Measurements from ENCODE around the gene MYH9. TPM values are rescaled to one million over a fixed set of nuclear protein-coding genes. Genes with fewer than 3 reads are reported as not detected.
A peak's percentile ranks its signal among the peaks of the same experiment; 100 is the strongest.

Gene MYH9
- total RNA-seq, 2 experiments from 2014 or later = 901 to 925 TPM

GRCh38 chr22:36381513-36382128, 6.1 kb downstream of the MYH9 start:
- ChIA-PET POLR2A (interaction anchor here (44.0 kb wide), 1 partner anchor 26 kb away, joined by 1847 read pairs; no protein-coding TSS in a partner anchor), CTCF (interaction anchor here (0.7 to 1.1 kb wide), 2 partner anchors 14 to 89 kb away, joined by 3 read pairs; no protein-coding TSS in a partner anchor)
- no peaks in the 10 kb centered on the region for H3K27me3 ChIP-seq (ENCODE audit: control insufficient read depth in 1 of 2, insufficient read depth in 2 of 2, low read length in 2 of 2)
- no peaks in the 10 kb centered on the region for H3K9me3 ChIP-seq (ENCODE audit: control insufficient read depth in 1 of 2, insufficient read depth in 1 of 2, low read length in 2 of 2)
- H3K27ac ChIP-seq (ENCODE audit: low read depth in 1 of 2, low read length in 2 of 2) = peak overlapping the region in 1 of 2 donors; percentile 95
- H3K4me3 ChIP-seq (ENCODE audit: low read length) = peak overlapping the region; percentile 19
- Mint-ChIP-seq H3K9me3 (no peaks in the 10 kb centered on the region), H3K36me3 (ENCODE audit: low read depth) (peaks cover 87% of the 10 kb centered on the region), H3K27me3 (no peaks in the 10 kb centered on the region), H3K4me1 (ENCODE audit: low read depth) (peaks cover 86% of the 10 kb centered on the region), H3K4me3 (peak overlapping the region; percentile 84), H3K27ac (peak overlapping the region; percentile 93)
- no peak for TF ChIP-seq CTCF (IDR thresholded peaks at IDR 0.05)
- H3K4me1 ChIP-seq (ENCODE audit: insufficient read depth, low read length) = peaks cover 93% of the 10 kb centered on the region
- DNase-seq (no peak), ATAC-seq (ENCODE audit: poor library complexity) (no peak)
- intact Hi-C loops (cut with DNase I, micrococcal nuclease) = no loop called here
- peaks cover 39% of the 10 kb centered on the region for H3K36me3 ChIP-seq (ENCODE audit: insufficient read depth, low read length)

GRCh38 chr22:36379593-36380361, 8.0 kb downstream of the MYH9 start:
- Mint-ChIP-seq H3K9me3 (no peaks in the 10 kb centered on the region), H3K27me3 (no peaks in the 10 kb centered on the region), H3K4me3 (peak overlapping the region; percentile 70), H3K27ac (peak overlapping the region; percentile 93), H3K4me1 (ENCODE audit: low read depth) (peaks cover 85% of the 10 kb centered on the region), H3K36me3 (ENCODE audit: low read depth) (peaks cover 82% of the 10 kb centered on the region)
- peaks cover 98% of the 10 kb centered on the region for H3K4me1 ChIP-seq (ENCODE audit: insufficient read depth, low read length)
- intact Hi-C loops (cut with DNase I, micrococcal nuclease) = loop anchor here in 1 of 2 experiments (5.0 kb wide), 1 partner anchor 42 kb away; no protein-coding TSS in a partner anchor
- peak overlapping the region; percentile 85 to 95 for H3K27ac ChIP-seq (ENCODE audit: low read depth in 1 of 2, low read length in 2 of 2)
- DNase-seq (peak in 12 of 14 experiments; percentile 38 to 89 (median 63)), ATAC-seq (ENCODE audit: poor library complexity) (peak; percentile 37)
- no peak for TF ChIP-seq CTCF (IDR thresholded peaks at IDR 0.05)
- peak overlapping the region; percentile 31 for H3K4me3 ChIP-seq (ENCODE audit: low read length)
- H3K36me3 ChIP-seq (ENCODE audit: insufficient read depth, low read length) = peaks cover 44% of the 10 kb centered on the region
- no peaks in the 10 kb centered on the region for H3K27me3 ChIP-seq (ENCODE audit: control insufficient read depth in 1 of 2, insufficient read depth in 2 of 2, low read length in 2 of 2)
- no peaks in the 10 kb centered on the region for H3K9me3 ChIP-seq (ENCODE audit: control insufficient read depth in 1 of 2, insufficient read depth in 1 of 2, low read length in 2 of 2)
- POLR2A ChIA-PET = interaction anchor here (0.7 to 49.5 kb wide), 9 partner anchors 12 to 141 kb away, joined by 3 to 1847 read pairs (median 5); partner anchors contain the start of gene MYH9
- CTCF ChIA-PET = interaction anchor here (0.8 to 2.6 kb wide), 10 partner anchors 10 to 91 kb away, joined by 3 to 11 read pairs (median 4); no protein-coding TSS in a partner anchor

- no peaks in the 10 kb centered on the region for H3K27me3 Mint-ChIP-seq
- H3K36me3 ChIP-seq (ENCODE audit: insufficient read depth, low read length) = peaks cover 49% of the 10 kb centered on the region
- H3K9me3 Mint-ChIP-seq = no peaks in the 10 kb centered on the region
- intact Hi-C loops (cut with DNase I, micrococcal nuclease) = loop anchor here in 1 of 2 experiments (5.0 kb wide), 1 partner anchor 42 kb away; no protein-coding TSS in a partner anchor
- peak overlapping the region; percentile 93 for H3K27ac Mint-ChIP-seq
- peaks cover 76% of the 10 kb centered on the region for H3K36me3 Mint-ChIP-seq (ENCODE audit: low read depth)
- ChIA-PET POLR2A (interaction anchor here (0.7 to 49.5 kb wide), 13 partner anchors 11 to 140 kb away, joined by 3 to 1847 read pairs (median 4); partner anchors contain the start of gene MYH9), CTCF (interaction anchor here (1.0 to 2.6 kb wide), 12 partner anchors 9 to 108 kb away, joined by 3 to 11 read pairs (median 4); partner anchors contain the start of gene MYH9)
- TF ChIP-seq CTCF (IDR thresholded peaks at IDR 0.05) = no peak
- DNase-seq (no peak), ATAC-seq (ENCODE audit: poor library complexity) (no peak)
- peak overlapping the region; percentile 85 to 95 for H3K27ac ChIP-seq (ENCODE audit: low read depth in 1 of 2, low read length in 2 of 2)
- H3K4me1 ChIP-seq (ENCODE audit: insufficient read depth, low read length) = peaks cover 100% of the 10 kb centered on the region
- H3K4me3 Mint-ChIP-seq = peak overlapping the region; percentile 70
- H3K4me3 ChIP-seq (ENCODE audit: low read length) = no peak overlapping the region
- H3K4me1 Mint-ChIP-seq (ENCODE audit: low read depth) = peaks cover 84% of the 10 kb centered on the region
- H3K27me3 ChIP-seq (ENCODE audit: control insufficient read depth in 1 of 2, insufficient read depth in 2 of 2, low read length in 2 of 2) = no peaks in the 10 kb centered on the region
- no peaks in the 10 kb centered on the region for H3K9me3 ChIP-seq (ENCODE audit: control insufficient read depth in 1 of 2, insufficient read depth in 1 of 2, low read length in 2 of 2)
Measured at GRCh38 chr22:36378869-36379217, 8.9 kb downstream of the MYH9 start.
